Motor neuron (in vitro differentiated cells): ENCODE measurements around the gene ZCCHC24. TPM values are rescaled to one million over a fixed set of nuclear protein-coding genes. Genes with fewer than 3 reads are reported as not detected.
A peak's percentile ranks its signal among the peaks of the same experiment; 100 is the strongest.
"Not testable (repeated sequence)": the region's sequence is repeated elsewhere in the genome, so short reads cannot be mapped to it uniquely, and the experiment has no call there.

Experiments used
- ATAC-seq, 8 experiments: fragments of 200-7000 bp; cut with Tn5 transposase; replicated peaks in 6 of 8; 2 replicates each; pipeline ENCODE4 v1.8.0; 2021; ENCODE audit warnings: mild to moderate bottlenecking in 8 of 8, moderate library complexity in 8 of 8
- H3K27ac ChIP-seq, 2 donors: fragments of 250-450 bp; sonication (Bioruptor Pico); 2 replicates each; pipeline ENCODE4 v1.9.0; 2021; ENCODE audit warnings: antibody characterized with exemption in 2 of 2, mild to moderate bottlenecking in 2 of 2, moderate library complexity in 1 of 2
- H3K4me1 ChIP-seq, 2 donors: fragments of 250-450 bp; sonication (Bioruptor Pico); replicated peaks in 1 of 2; 2 replicates each; pipeline ENCODE4 v1.6.1; 2021; ENCODE audit warnings: antibody characterized with exemption in 2 of 2, mild to moderate bottlenecking in 2 of 2, moderate library complexity in 1 of 2
- H3K4me3 ChIP-seq, 5 donors: fragments of 250-450 bp; sonication (Bioruptor Pico); 2 replicates each; pipeline ENCODE4 v1.9.0; 2021; ENCODE audit warnings: antibody characterized with exemption in 5 of 5, mild to moderate bottlenecking in 5 of 5, moderate library complexity in 4 of 5
- WGBS, 10 experiments: fragments of 450-650 bp; shearing (Covaris generic); methylation state at CpG; one replicate each; pipeline ENCODE4 v1.0.0; 2022; 5-methylcytosine and 5-hydroxymethylcytosine counted together
- in situ Hi-C, 9 experiments: fragments of 400-800 bp; cut with MboI; loops; one replicate each; pipeline ENCODE4 v1.15.0; 2021; ENCODE audit warnings: low sequenced_read_pairs in 9 of 9, low pct_unique_long_range_greater_than_20kb in 2 of 9; ENCODE audit not compliant: unreplicated experiment in 9 of 9
- total RNA-seq, 8 experiments: library from RNA; unstranded; fragments of 300-600 nt; gene quantifications; 2 replicates each; pipeline versions ENCODE4 v1.2.3 to v1.2.4, GENCODE V29; 2022

Gene ZCCHC24
- total RNA-seq, 8 experiments from 2014 or later = 0.67 to 39.5 (median 8.0) TPM

- in situ Hi-C loops, H3K4me1 ChIP-seq, H3K27ac ChIP-seq, H3K4me3 ChIP-seq: not testable (repeated sequence)
- peak in 3 of 8 experiments; percentile 57 to 88 (median 75) for ATAC-seq
- WGBS, 10 experiments = 50 to 70% methylated on average over 1 to 2 of the region's 11 CpGs; no CpG with 5 or more reads in 8 of the 10 experiments
These were observed 107.5 kb downstream of the ZCCHC24 start for GRCh38 chr10:79337783-79338469.

DNA sequence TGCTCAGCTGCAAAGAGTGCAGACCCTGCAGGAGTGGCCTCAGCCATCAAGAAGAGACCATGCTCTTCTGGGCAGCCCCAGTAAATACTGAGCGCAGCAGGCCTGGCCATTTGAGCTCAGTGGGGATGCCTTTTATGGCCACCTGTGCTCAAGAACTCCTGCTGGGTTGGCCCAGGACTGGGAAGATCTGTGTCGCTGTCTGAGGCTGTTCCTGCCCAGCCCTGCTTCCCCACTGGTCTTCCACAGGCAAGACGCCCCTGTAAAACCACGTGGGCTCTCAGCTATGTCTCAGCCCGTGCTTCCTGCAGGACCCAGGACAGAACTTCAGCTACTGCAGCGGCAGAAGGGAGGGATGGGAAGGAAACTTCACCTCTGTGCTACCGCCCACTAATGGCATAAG is 108.7 kb downstream of the ZCCHC24 start:
- no peak overlapping the region for H3K27ac ChIP-seq

DNA sequence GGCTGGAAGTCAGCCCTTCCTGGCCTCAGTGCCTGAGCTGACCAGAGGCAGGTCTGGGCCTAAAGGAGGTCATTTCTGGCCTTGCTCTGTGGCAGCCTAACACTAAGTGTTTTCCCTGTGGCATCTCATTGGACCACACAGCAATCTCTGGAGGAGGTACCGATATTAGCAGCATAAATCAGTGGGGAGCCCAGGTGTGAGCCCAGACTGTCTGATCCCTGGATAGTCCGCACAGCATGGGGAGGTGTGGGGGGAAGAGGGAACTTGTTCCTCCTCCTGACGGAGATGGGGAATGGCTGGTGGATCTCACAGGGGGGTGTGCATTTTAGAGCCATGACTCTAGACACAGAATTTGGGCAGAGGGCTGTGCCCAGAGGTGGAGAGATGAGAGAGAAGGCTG is 109.1 kb downstream of the ZCCHC24 start:
- WGBS, 10 experiments = 89 to 100% (median 100%) methylated on average over 1 to 2 of the region's 3 CpGs; no CpG with 5 or more reads in 6 of the 10 experiments
- no peaks in the 10 kb centered on the region for H3K4me1 ChIP-seq
- no peak overlapping the region for H3K4me3 ChIP-seq
- no peak overlapping the region for H3K27ac ChIP-seq
- in situ Hi-C loops = no loop called here
- peak in 2 of 8 experiments; percentile 16 to 18 for ATAC-seq

More for the DNA sequence above, 108.7 kb downstream of the ZCCHC24 start:
- 26 to 100% (median 72%) methylated on average over 1 to 5 of the region's 7 CpGs; no CpG with 5 or more reads in 2 of the 10 experiments for WGBS, 10 experiments
- peak in 2 of 8 experiments; percentile 12 to 19 for ATAC-seq
- in situ Hi-C loops = no loop called here
- no peaks in the 10 kb centered on the region for H3K4me1 ChIP-seq
- no peak overlapping the region for H3K4me3 ChIP-seq

- peak in 5 of 8 experiments; percentile 12 to 31 (median 23) for ATAC-seq
- 43 to 86% (median 71%) methylated on average over 1 to 4 of the region's 13 CpGs; no CpG with 5 or more reads in 6 of the 10 experiments for WGBS, 10 experiments
- in situ Hi-C loops = no loop called here
- Histone ChIP-seq H3K4me3 (no peak overlapping the region), H3K4me1 (no peaks in the 10 kb centered on the region), H3K27ac (no peak overlapping the region)
These were observed 109.8 kb downstream of the ZCCHC24 start for GRCh38 chr10:79335470-79336235.

DNA sequence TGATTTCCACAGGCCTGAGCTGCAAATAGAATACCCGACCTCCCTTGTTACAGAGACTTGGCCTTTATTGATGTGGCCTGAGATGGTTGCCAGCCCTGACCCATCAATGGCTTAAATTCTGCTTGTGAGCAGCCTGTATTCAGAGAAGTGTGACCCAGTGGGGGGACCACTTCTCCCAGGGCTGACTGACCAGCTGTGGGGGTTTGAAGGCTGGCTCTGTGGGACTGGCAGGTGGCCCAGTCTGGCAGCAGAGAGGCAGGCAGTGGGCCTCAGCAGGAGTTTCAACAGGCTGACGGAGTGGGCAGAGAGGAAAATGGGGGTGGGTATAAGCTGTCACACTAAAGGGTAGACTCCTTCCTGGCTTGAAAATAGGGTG is 110.3 kb downstream of the ZCCHC24 start:
- WGBS, 10 experiments = 80 to 100% methylated on average over 1 of the region's 2 CpGs; no CpG with 5 or more reads in 8 of the 10 experiments
- Histone ChIP-seq H3K4me3 (no peak overlapping the region), H3K4me1 (no peaks in the 10 kb centered on the region), H3K27ac (no peak overlapping the region)
- peak in 1 of 8 experiments; percentile 6 for ATAC-seq
- in situ Hi-C loops = no loop called here

DNA sequence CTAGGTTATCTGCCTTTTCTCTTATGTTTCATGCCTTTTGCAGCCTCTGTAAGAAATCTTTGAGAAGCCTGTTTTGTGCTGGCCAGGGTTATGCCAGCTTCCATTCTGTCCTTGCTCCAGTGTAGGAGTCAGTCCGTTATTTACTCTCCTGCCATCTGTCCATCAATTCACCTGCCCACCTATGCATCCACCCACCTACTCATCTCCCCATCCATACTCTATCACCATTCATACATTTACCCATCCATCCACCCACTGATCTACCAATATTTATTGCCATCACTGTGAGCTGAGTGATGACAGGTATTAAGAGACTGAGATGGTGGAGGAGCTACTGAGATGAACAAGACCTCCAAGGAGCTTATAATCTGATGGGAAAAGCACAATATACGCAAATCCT is 110.9 kb downstream of the ZCCHC24 start:
- in situ Hi-C loops = no loop called here
- H3K27ac ChIP-seq = no peak overlapping the region
- no peaks in the 10 kb centered on the region for H3K4me1 ChIP-seq
- H3K4me3 ChIP-seq = no peak overlapping the region
- no peak for ATAC-seq
- WGBS, 10 experiments = 57 to 100% (median 77%) methylated on average over 1 to 2 of the region's 2 CpGs; no CpG with 5 or more reads in 4 of the 10 experiments

DNA sequence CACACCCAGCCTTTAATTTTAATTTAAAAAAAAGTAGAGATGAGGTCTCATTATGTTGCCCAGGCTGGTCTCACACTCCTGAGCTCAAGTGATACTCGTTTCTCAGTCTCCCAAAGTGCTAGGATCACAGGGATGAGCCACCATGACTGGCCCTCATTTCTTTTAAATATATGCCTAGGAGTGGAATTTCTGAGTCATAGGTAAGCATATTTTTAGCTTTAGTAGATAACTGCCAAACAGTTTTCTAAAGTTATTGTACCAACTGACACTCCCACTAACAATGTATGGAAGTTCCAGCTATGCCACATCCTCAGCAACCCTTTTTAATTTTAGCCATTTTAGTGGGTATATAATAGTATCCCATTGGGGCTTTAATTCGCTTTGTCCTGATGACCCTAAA is 111.9 kb downstream of the ZCCHC24 start:
- no peak overlapping the region for H3K27ac ChIP-seq
- in situ Hi-C loops = no loop called here
- WGBS, 10 experiments = 33 to 100% (median 83%) methylated on average over 1 to 2 of the region's 2 CpGs; no CpG with 5 or more reads in 2 of the 10 experiments
- H3K4me3 ChIP-seq = no peak overlapping the region
- no peak for ATAC-seq
- no peaks in the 10 kb centered on the region for H3K4me1 ChIP-seq

GRCh38 chr10:79332610-79333315 is 112.7 kb downstream of the ZCCHC24 start:
- WGBS, 10 experiments = 57 to 100% (median 71%) methylated on average over 1 of the region's 10 CpGs; no CpG with 5 or more reads in 7 of the 10 experiments
- H3K4me3 ChIP-seq, H3K4me1 ChIP-seq, H3K27ac ChIP-seq, in situ Hi-C loops: not testable (repeated sequence)
- ATAC-seq = peak in 3 of 8 experiments; percentile 53 to 62 (median 59)

Other genes with a start within 250 kb of the ZCCHC24 start
- gene PPIF, start 98.2 kb downstream of the ZCCHC24 start, total RNA-seq = 10 to 100 TPM; 10.3 to 90.8 (median 22.2) TPM
- gene EIF5AL1, start 66.9 kb upstream of the ZCCHC24 start, total RNA-seq = under 1 TPM; 0.05 to 0.66 (median 0.23) TPM
- 1 to 10 TPM in 1 of 8 experiments, under 1 TPM in 5, not detected in 2; 0.07 to 1.3 (median 0.18) TPM for gene SFTPA2, start 114.8 kb upstream of the ZCCHC24 start, total RNA-seq
- gene SFTPA1, start 165.3 kb upstream of the ZCCHC24 start, total RNA-seq = 1 to 10 TPM in 1 of 8 experiments, under 1 TPM in 5, not detected in 2; 0.07 to 1.4 (median 0.45) TPM